Measurements from ENCODE around the gene C2orf92. TPM values are rescaled to one million over a fixed set of nuclear protein-coding genes. Genes with fewer than 3 reads are reported as not detected.

The C2orf92 gene
- total RNA-seq, 1 donor from 2014 or later: 15.1 TPM

- H3K27me3 Mint-ChIP-seq (ENCODE audit: unreplicated experiment): peaks cover 7% of the 10 kb centered on the region
- H3K4me3 Mint-ChIP-seq (ENCODE audit: unreplicated experiment): no peak overlapping the region
- no peak for DNase-seq (ENCODE audit: low spot score)
- no peak for TF ChIP-seq CTCF (IDR thresholded peaks at IDR 0.05; ENCODE audit: unreplicated experiment)
- no peaks in the 10 kb centered on the region for H3K9me3 Mint-ChIP-seq (ENCODE audit: unreplicated experiment)
- peaks cover 47% of the 10 kb centered on the region for H3K4me1 Mint-ChIP-seq (ENCODE audit: unreplicated experiment)
- H3K27ac Mint-ChIP-seq (ENCODE audit: unreplicated experiment): peak overlapping the region; percentile 13
- peaks cover 7% of the 10 kb centered on the region for H3K36me3 Mint-ChIP-seq (ENCODE audit: low read depth, unreplicated experiment)
Observed at GRCh38 chr2:97718051-97718882, 48.8 kb downstream of the C2orf92 start.

GRCh38 chr2:97718942-97719341 lies 49.4 kb downstream of the C2orf92 start:
- no peak overlapping the region for H3K4me3 Mint-ChIP-seq (ENCODE audit: unreplicated experiment)
- peaks cover 41% of the 10 kb centered on the region for H3K4me1 Mint-ChIP-seq (ENCODE audit: unreplicated experiment)
- TF ChIP-seq CTCF (IDR thresholded peaks at IDR 0.05; ENCODE audit: unreplicated experiment): no peak
- peaks cover 5% of the 10 kb centered on the region for H3K36me3 Mint-ChIP-seq (ENCODE audit: low read depth, unreplicated experiment)
- H3K27ac Mint-ChIP-seq (ENCODE audit: unreplicated experiment): peak overlapping the region; percentile 6
- no peak for DNase-seq (ENCODE audit: low spot score)
- peaks cover 5% of the 10 kb centered on the region for H3K27me3 Mint-ChIP-seq (ENCODE audit: unreplicated experiment)
- H3K9me3 Mint-ChIP-seq (ENCODE audit: unreplicated experiment): no peaks in the 10 kb centered on the region

- DNase-seq (ENCODE audit: low spot score): no peak
- no peaks in the 10 kb centered on the region for H3K9me3 Mint-ChIP-seq (ENCODE audit: unreplicated experiment)
- no peak for TF ChIP-seq CTCF (IDR thresholded peaks at IDR 0.05; ENCODE audit: unreplicated experiment)
- peak overlapping the region; percentile 6 for H3K27ac Mint-ChIP-seq (ENCODE audit: unreplicated experiment)
- no peak overlapping the region for H3K4me3 Mint-ChIP-seq (ENCODE audit: unreplicated experiment)
- peaks cover 36% of the 10 kb centered on the region for H3K4me1 Mint-ChIP-seq (ENCODE audit: unreplicated experiment)
- peaks cover 5% of the 10 kb centered on the region for H3K27me3 Mint-ChIP-seq (ENCODE audit: unreplicated experiment)
- peaks cover 4% of the 10 kb centered on the region for H3K36me3 Mint-ChIP-seq (ENCODE audit: low read depth, unreplicated experiment)
Observed at GRCh38 chr2:97719362-97720155, 50.0 kb downstream of the C2orf92 start.

- no peak overlapping the region for H3K27ac Mint-ChIP-seq (ENCODE audit: unreplicated experiment)
Observed at GRCh38 chr2:97720746-97721145, 51.2 kb downstream of the C2orf92 start.

More at GRCh38 chr2:97720746-97721145, 51.2 kb downstream of the C2orf92 start:
- Mint-ChIP-seq H3K4me3 (ENCODE audit: unreplicated experiment) (no peak overlapping the region), H3K27me3 (ENCODE audit: unreplicated experiment) (peaks cover 6% of the 10 kb centered on the region), H3K9me3 (ENCODE audit: unreplicated experiment) (no peaks in the 10 kb centered on the region), H3K4me1 (ENCODE audit: unreplicated experiment) (peaks cover 31% of the 10 kb centered on the region), H3K36me3 (ENCODE audit: low read depth, unreplicated experiment) (peaks cover 11% of the 10 kb centered on the region)
- DNase-seq (ENCODE audit: low spot score): no peak
- TF ChIP-seq CTCF (IDR thresholded peaks at IDR 0.05; ENCODE audit: unreplicated experiment): no peak
